DND-41 (cell line): ENCODE data around the gene LMOD2.
"Not testable (repeated sequence)": the region's sequence is repeated elsewhere in the genome, so short reads cannot be mapped to it uniquely, and the experiment has no call there.

Experiments
- CTCF ChIP-seq: IDR thresholded peaks from 2 replicates; pipeline ENCODE4 v1.5.1; 2012; ENCODE audit warnings: borderline replicate concordance, low read length, moderate library complexity, mild to moderate bottlenecking; ENCODE audit not compliant: poor library complexity, severe bottlenecking; ENCODE audit errors: extremely low read depth
- EZH2 ChIP-seq: IDR thresholded peaks from 3 replicates; pipeline ENCODE4 v1.6.1; 2012; ENCODE audit warnings: borderline replicate concordance, low read depth, mild to moderate bottlenecking, moderate library complexity, low read length, inconsistent platforms; ENCODE audit not compliant: severe bottlenecking

GRCh38 chr7:123634011-123634573 lies 21.6 kb upstream of the LMOD2 start:
- not testable (repeated sequence) for TF ChIP-seq CTCF, EZH2
